ENCODE data around the gene UCK2.

DNA sequence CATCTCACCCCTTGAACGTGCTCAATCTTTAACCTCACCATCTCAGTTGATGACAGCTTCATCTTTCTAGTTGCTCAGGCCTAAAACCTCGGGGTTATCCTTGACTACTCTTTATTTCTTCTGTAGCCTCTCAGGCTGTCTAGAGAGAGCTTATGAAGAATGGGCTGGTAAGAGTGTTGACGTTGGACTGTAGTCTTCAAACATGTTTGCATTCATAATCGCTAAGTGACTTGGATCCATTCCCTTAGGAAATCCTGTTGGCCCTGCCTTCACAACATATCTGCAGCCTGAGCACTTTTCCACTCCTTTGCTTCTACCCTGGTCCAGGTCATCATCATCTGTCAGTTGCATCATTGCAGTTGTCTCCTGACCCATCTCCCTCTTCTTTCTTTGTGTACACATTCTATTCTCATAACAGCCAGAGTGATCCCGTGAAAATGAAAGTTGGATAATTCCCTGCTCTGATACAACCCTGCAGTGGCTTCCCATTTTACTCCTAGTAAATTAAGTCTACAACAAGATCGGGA, 10.5 kb downstream of the UCK2 start:
- TF ChIP-seq CHD2 (IDR thresholded peaks at IDR 0.05; ENCODE audit: low read length) (no peak), EZH2 (IDR thresholded peaks at IDR 0.05; ENCODE audit: low read depth, low read length, severe bottlenecking) (no peak), POLR2A (IDR thresholded peaks at IDR 0.05; ENCODE audit: control extremely low read depth in 1 of 2, low read depth in 2 of 2, low read length in 2 of 2) (no peak), CTCF (IDR thresholded peaks at IDR 0.05; ENCODE audit: control extremely low read depth in 1 of 3, insufficient read depth in 1 of 3, low read depth in 1 of 3, low read length in 3 of 3) (no peak), GABPA (IDR thresholded peaks at IDR 0.05; ENCODE audit: borderline replicate concordance, insufficient read depth, low read length) (no peak), RAD21 (IDR thresholded peaks at IDR 0.05 in 1 of 2, conservative IDR thresholded peaks at IDR 0.05 in 1 of 2; ENCODE audit: low read depth in 2 of 2, low read length in 2 of 2) (no peak), ASH2L (IDR thresholded peaks at IDR 0.05; ENCODE audit: low read length) (no peak)
- TF ChIP-seq, protein P1, sequence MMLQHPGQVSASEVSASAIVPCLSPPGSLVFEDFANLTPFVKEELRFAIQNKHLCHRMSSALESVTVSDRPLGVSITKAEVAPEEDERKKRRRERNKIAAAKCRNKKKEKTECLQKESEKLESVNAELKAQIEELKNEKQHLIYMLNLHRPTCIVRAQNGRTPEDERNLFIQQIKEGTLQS (IDR thresholded peaks at IDR 0.05; ENCODE audit: insufficient read depth, low read depth, low read length) = no peak

All from H1 (cell line).